ENCODE results near the gene SENP5. TPM values are rescaled to one million over a fixed set of nuclear protein-coding genes. Genes with fewer than 3 reads are reported as not detected.

The SENP5 gene
- total and polyA plus RNA-seq, 2 of the 8 experiments (the other 6 are each of a cell fraction or from before 2014, with no cell fraction given), result 6.7 to 27.3 TPM

DNA sequence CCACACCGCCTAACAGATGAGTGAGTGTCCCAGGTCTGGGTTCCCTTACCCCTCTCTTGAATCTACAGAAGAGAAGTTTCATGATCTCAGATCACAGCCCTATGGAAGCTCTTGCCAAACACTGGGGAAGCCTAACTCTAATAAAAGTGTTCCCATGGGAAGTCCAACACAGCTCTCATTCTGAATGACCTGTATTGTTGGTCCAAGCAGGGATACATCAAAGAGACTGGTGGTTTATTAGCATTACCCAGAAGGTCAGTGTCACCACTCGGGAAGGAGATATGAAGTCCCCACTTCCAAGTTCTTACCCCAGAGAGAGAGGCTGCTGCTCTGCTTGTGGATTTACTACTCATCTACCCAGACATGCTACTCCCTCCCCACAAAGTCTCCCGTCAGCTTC, 83.7 kb downstream of the SENP5 start:
- Histone ChIP-seq H3K56ac (replicated peaks; ENCODE audit: insufficient read length, low read depth, low read length) (no peak overlapping the region), H3K23me2 (ENCODE audit: low read depth, low read length) (0 out of 2 replicates have a peak, but pooled peaks cover 1% of the 10 kb centered on the region), H3K18ac (ENCODE audit: extremely low read depth, low read length) (no peak overlapping the region), H2BK15ac (ENCODE audit: low read length) (no peak overlapping the region), H4K20me1 (replicated peaks in 1 of 2; ENCODE audit: control insufficient read depth in 1 of 2, insufficient read depth in 2 of 2, low read length in 2 of 2) (no peaks in the 10 kb centered on the region), H3K36me3 (ENCODE audit: control insufficient read depth in 2 of 4, insufficient read depth in 4 of 4, low read length in 3 of 4) (no peaks in the 10 kb centered on the region), H3K14ac (ENCODE audit: insufficient read length) (no peak overlapping the region), H3K9ac (replicated peaks in 1 of 4; ENCODE audit: extremely low read depth in 1 of 4, low read depth in 3 of 4, low read length in 3 of 4) (no peak overlapping the region), H3K79me1 (ENCODE audit: low read depth, low read length) (no peaks in the 10 kb centered on the region), H3K4ac (replicated peaks; ENCODE audit: insufficient read length, low read depth, low read length) (no peak overlapping the region), H2BK20ac (ENCODE audit: low read length) (no peak overlapping the region), H3K79me2 (ENCODE audit: control insufficient read depth in 1 of 2, insufficient read depth in 2 of 2, low read length in 2 of 2) (no peaks in the 10 kb centered on the region), H3K9me3 (ENCODE audit: insufficient read depth in 2 of 2, low read depth in 1 of 2, low read length in 1 of 2) (no peaks in the 10 kb centered on the region), H4K8ac (ENCODE audit: extremely low read depth, insufficient read depth, low read length) (no peak overlapping the region), H3K4me3 (ENCODE audit: extremely low read depth in 1 of 4, insufficient read depth in 2 of 4, low read depth in 3 of 4, low read length in 4 of 4) (no peak overlapping the region), H2BK120ac (replicated peaks; ENCODE audit: low read depth, low read length) (no peak overlapping the region), H3K23ac (ENCODE audit: insufficient read length) (no peak overlapping the region), H2BK5ac (ENCODE audit: low read depth, low read length) (no peak overlapping the region), H3K4me2 (ENCODE audit: insufficient read depth in 1 of 2, low read depth in 2 of 2, low read length in 2 of 2) (no peak overlapping the region), H3K27me3 (replicated peaks in 1 of 4; ENCODE audit: control insufficient read depth in 3 of 4, extremely low read depth in 1 of 4, insufficient read depth in 3 of 4, low read length in 3 of 4) (no peaks in the 10 kb centered on the region), H2AK5ac (ENCODE audit: low read depth, low read length) (no peak overlapping the region), H3K27ac (ENCODE audit: low read depth, low read length) (no peak overlapping the region), H2AFZ (ENCODE audit: low read length) (no peak overlapping the region), H4K91ac (replicated peaks; ENCODE audit: insufficient read length, low read length) (no peak overlapping the region), H3K4me1 (replicated peaks in 1 of 4; ENCODE audit: control insufficient read depth in 3 of 4, insufficient read depth in 4 of 4, low read length in 3 of 4) (no peaks in the 10 kb centered on the region), H2BK12ac (ENCODE audit: low read depth, low read length) (no peak overlapping the region), H4K5ac (ENCODE audit: insufficient read length, low read depth, low read length) (no peak overlapping the region)
- FAIRE-seq (no peak), DNase-seq (ENCODE audit: low read depth in 1 of 2, low spot score in 2 of 2) (no peak)
- WGBS, 2 experiments (ENCODE audit: extremely low coverage in 1 of 2, insufficient coverage in 1 of 2, insufficient read length in 1 of 2, insufficient replicate concordance in 2 of 2, low coverage in 1 of 2, low lambda C conversion rate in 2 of 2, missing lambda C conversion rate in 1 of 2), result 84% methylated on average over 3 of the region's 3 CpGs; no CpG with 5 or more reads in 1 of the 2 experiments
- POLR2A ChIA-PET (ENCODE audit: partially characterized antibody), result interaction anchor here (0.6 to 1.3 kb wide), 3 partner anchors 9 to 11 kb away, joined by 4 read pairs; partner anchors contain the start of gene NCBP2
- TF ChIP-seq SP4 (IDR thresholded peaks at IDR 0.05; ENCODE audit: low read length), result no peak
- no peak for TF ChIP-seq FOSL1 (IDR thresholded peaks at IDR 0.05; ENCODE audit: insufficient read depth, low read depth, low read length)
- TF ChIP-seq JUN (IDR thresholded peaks at IDR 0.05; ENCODE audit: low read depth, low read length), result no peak
- TF ChIP-seq SRF (IDR thresholded peaks at IDR 0.05; ENCODE audit: low read depth, low read length), result no peak
- CTCF ChIA-PET (ENCODE audit: partially characterized antibody), result interaction anchor here (0.7 to 1.8 kb wide), 6 partner anchors 9 to 115 kb away, joined by 3 to 5 read pairs (median 3); partner anchors contain the start of gene NCBP2
